Peyer's patch (tissue), 4 donors: ENCODE measurements around the gene COL28A1. TPM values are rescaled to one million over a fixed set of nuclear protein-coding genes. Genes with fewer than 3 reads are reported as not detected.

Experiments
- DNase-seq, 3 donors: peaks; one replicate each; pipeline ENCODE4 v3.0.0-alpha.2; 2017 to 2019
- H3K27ac ChIP-seq, 4 donors: fragments of 200-600 bp; sonication (generic); one replicate each; pipeline ENCODE4 v1.5.1; 2016 to 2019
- H3K27me3 ChIP-seq, 2 donors: fragments of 200-600 bp; sonication (generic); one replicate each; pipeline ENCODE4 v1.5.1; 2019
- H3K36me3 ChIP-seq, 3 donors: fragments of 200-600 bp; sonication (generic); one replicate each; pipeline ENCODE4 v1.5.1; 2016 to 2019
- H3K4me1 ChIP-seq, 4 donors: fragments of 200-600 bp; sonication (generic); one replicate each; pipeline ENCODE4 v1.5.1; 2016 to 2019
- H3K4me3 ChIP-seq, 4 donors: fragments of 200-600 bp; sonication (generic); 1 replicate in 3 of 4; 2 replicates in 1 of 4; pipeline ENCODE4 v1.5.1; 2016 to 2019; ENCODE audit warnings: mild to moderate bottlenecking in 1 of 4
- H3K9me3 ChIP-seq, 4 donors: fragments of 200-600 bp; sonication (generic); one replicate each; pipeline ENCODE4 v1.5.1; 2016 to 2019; ENCODE audit warnings: mild to moderate bottlenecking in 1 of 4
- POLR2A ChIP-seq, 2 donors: fragments of 450-650 bp; IDR thresholded peaks; one replicate each; pipeline ENCODE4 v1.5.1; 2017; ENCODE audit warnings: antibody characterized with exemption in 2 of 2, mild to moderate bottlenecking in 2 of 2, moderate library complexity in 2 of 2
- total RNA-seq, 4 donors: library from RNA; depleted of rRNA; stranded (reverse); fragments of >200 nt; gene quantifications; one replicate each; pipeline ENCODE4 v1.1.0, GENCODE V29; 2016
- TF ChIP-seq, protein P1 (sequence below), 6 experiments: fragments of 450-650 bp in 4 of 6; fragments of 200-600 bp in 2 of 6; sonication (generic) in 1 of 6; IDR thresholded peaks; one replicate each; pipeline ENCODE4 v1.5.1; 2017 to 2019; ENCODE audit warnings: antibody characterized with exemption in 6 of 6, mild to moderate bottlenecking in 3 of 6, moderate library complexity in 1 of 6

Gene COL28A1
- total RNA-seq, 4 donors from 2014 or later: 1.4 to 5.8 (median 1.9) TPM

DNA sequence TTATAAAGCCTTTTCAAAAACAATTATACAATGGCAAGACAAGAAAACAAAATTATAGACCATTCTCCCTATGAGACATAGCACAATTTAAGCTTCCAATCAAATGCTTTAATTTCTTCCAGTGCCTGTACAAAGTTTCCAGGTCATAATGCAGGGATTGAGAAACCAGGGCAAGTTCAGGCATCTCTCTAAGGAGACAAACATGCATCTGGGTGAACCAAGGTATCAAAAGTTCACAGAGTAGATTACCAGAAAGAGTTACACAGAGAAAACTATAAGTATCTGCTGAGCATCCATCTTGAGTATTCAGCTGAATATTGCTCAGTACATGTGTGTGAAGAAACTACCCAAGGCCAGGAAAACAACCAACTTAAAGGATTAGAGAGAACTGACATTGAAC is 89.1 kb downstream of the COL28A1 start:
- Histone ChIP-seq H3K27ac (no peak overlapping the region), H3K4me3 (no peak overlapping the region), H3K27me3 (no peaks in the 10 kb centered on the region), H3K4me1 (no peaks in the 10 kb centered on the region), H3K9me3 (peaks cover 0 to 7% (median 0%) of the 10 kb centered on the region in 4 donors), H3K36me3 (no peaks in the 10 kb centered on the region)
- TF ChIP-seq POLR2A (IDR thresholded peaks at IDR 0.05): no peak
- TF ChIP-seq, protein P1, sequence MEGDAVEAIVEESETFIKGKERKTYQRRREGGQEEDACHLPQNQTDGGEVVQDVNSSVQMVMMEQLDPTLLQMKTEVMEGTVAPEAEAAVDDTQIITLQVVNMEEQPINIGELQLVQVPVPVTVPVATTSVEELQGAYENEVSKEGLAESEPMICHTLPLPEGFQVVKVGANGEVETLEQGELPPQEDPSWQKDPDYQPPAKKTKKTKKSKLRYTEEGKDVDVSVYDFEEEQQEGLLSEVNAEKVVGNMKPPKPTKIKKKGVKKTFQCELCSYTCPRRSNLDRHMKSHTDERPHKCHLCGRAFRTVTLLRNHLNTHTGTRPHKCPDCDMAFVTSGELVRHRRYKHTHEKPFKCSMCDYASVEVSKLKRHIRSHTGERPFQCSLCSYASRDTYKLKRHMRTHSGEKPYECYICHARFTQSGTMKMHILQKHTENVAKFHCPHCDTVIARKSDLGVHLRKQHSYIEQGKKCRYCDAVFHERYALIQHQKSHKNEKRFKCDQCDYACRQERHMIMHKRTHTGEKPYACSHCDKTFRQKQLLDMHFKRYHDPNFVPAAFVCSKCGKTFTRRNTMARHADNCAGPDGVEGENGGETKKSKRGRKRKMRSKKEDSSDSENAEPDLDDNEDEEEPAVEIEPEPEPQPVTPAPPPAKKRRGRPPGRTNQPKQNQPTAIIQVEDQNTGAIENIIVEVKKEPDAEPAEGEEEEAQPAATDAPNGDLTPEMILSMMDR (IDR thresholded peaks at IDR 0.05): no peak
- no peak for DNase-seq

DNA sequence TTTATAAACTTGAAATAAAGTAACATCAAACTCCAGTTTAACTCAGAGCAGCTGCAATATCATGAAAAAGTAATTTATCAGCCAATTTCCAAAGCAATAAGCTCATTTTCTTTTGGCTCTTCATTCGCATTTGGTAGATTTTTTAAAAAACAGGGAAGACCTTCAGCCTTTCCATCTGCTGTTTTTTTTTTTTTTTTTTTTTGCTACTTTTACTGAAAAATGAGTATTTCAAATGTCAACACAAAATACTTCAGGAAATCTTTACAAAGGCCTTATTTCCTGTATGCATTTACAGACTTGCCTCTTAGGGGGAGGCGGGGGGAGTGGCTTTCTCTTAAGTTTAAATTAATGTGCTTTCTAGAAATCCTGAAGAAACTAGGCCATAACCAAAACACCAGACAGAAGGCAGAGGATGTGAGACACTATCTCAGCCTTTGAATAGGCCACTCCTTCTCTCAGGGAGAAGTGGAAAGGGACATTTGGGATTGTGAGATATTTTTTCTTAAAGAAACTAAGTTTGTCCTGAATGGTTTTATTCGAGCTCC is 91.8 kb downstream of the COL28A1 start:
- no peak for DNase-seq
- Histone ChIP-seq H3K4me1 (no peaks in the 10 kb centered on the region), H3K27me3 (no peaks in the 10 kb centered on the region), H3K36me3 (no peaks in the 10 kb centered on the region), H3K27ac (no peak overlapping the region), H3K9me3 (peaks cover 0 to 2% (median 0%) of the 10 kb centered on the region in 4 donors), H3K4me3 (no peak overlapping the region)
- no peak for TF ChIP-seq POLR2A (IDR thresholded peaks at IDR 0.05)
- TF ChIP-seq, protein P1 (IDR thresholded peaks at IDR 0.05): no peak

DNA sequence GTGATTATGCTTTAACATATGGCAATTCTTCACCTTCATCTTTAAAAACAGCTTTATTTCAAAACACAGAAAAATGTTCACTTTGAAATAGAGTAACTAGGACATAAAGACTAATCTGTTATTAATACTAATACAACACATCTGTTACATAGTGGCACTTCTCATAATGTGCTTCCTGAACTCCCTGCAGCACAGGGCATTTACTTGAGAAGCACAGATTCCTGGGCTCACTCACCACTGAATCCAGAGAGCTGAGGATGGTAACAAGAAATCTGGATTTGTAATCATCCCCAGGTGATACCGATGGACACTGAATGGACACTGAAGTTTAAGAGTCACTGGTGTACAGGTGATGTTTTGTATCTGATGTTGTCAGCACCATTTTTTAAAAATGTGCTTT is 96.1 kb downstream of the COL28A1 start:
- TF ChIP-seq, protein P1 (IDR thresholded peaks at IDR 0.05): no peak
- TF ChIP-seq POLR2A (IDR thresholded peaks at IDR 0.05): no peak
- Histone ChIP-seq H3K4me1 (no peaks in the 10 kb centered on the region), H3K36me3 (no peaks in the 10 kb centered on the region), H3K4me3 (no peak overlapping the region), H3K27ac (no peak overlapping the region), H3K9me3 (no peaks in the 10 kb centered on the region), H3K27me3 (no peaks in the 10 kb centered on the region)
- no peak for DNase-seq

DNA sequence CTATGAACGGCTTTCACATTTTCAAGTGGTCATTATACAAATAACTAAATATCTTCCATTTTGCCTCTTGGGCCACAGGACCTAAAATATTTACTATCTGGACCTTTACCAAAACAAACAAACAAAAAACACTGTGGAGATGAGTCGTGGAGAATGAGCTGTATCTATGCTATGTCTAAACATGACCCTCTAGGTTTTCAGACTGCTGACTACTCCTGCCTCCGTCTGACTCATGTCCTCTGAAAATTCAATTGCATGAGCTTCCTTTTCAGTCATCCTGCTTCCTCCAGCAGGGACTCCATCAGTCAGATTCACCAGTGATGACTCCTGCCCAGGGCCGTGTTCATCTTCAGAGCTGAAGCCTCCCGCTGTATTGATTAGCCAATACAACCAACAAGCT is 96.8 kb downstream of the COL28A1 start:
- Histone ChIP-seq H3K27ac (no peak overlapping the region), H3K4me3 (no peak overlapping the region), H3K36me3 (no peaks in the 10 kb centered on the region), H3K27me3 (no peaks in the 10 kb centered on the region), H3K9me3 (no peaks in the 10 kb centered on the region), H3K4me1 (no peaks in the 10 kb centered on the region)
- TF ChIP-seq POLR2A (IDR thresholded peaks at IDR 0.05): no peak
- TF ChIP-seq, protein P1 (IDR thresholded peaks at IDR 0.05): no peak
- no peak for DNase-seq

DNA sequence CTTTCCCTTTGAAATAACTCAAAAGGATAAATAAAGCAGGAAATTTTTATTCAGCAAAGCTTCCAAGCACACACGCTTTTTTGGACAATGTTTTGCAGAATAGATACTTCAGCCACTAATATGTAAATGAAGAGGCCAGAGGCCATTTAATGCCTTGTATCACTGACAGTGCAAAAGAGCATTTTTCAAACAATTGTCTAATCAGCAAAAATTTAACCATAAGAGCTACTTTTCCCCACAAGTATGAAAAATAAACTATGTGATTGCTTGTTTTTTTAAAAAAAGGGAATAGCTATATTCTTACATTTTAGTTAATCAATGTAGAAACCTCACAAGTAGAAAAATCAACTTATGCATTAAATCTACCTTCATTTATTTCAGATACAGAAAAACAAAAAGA is 99.7 kb downstream of the COL28A1 start:
- H3K27ac ChIP-seq: no peak overlapping the region
- H3K27me3 ChIP-seq: no peaks in the 10 kb centered on the region
- no peak for TF ChIP-seq POLR2A (IDR thresholded peaks at IDR 0.05)
- TF ChIP-seq, protein P1 (IDR thresholded peaks at IDR 0.05): no peak
- H3K4me3 ChIP-seq: no peak overlapping the region
- no peaks in the 10 kb centered on the region for H3K36me3 ChIP-seq
- DNase-seq: no peak
- H3K4me1 ChIP-seq: no peaks in the 10 kb centered on the region
- no peaks in the 10 kb centered on the region for H3K9me3 ChIP-seq

DNA sequence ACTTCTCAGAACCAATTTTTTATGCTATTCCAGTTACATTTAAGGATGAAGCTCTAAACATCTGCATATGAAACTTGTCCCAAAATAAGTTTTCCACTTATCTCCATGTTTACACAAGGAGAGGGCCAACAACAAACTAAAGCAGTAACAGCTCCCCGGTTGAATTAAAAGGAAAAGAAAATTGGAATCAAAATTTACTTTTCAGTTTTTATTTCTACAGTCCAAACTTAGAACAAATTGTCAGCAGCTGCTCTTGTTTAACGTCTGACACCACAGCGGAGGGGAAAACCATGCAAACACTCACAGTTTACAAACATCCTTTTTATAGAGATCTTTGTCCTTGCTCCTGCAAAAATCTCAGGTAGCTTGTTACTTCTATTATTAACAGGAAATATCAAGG is 101.3 kb downstream of the COL28A1 start:
- H3K36me3 ChIP-seq: no peaks in the 10 kb centered on the region
- H3K4me3 ChIP-seq: no peak overlapping the region
- H3K4me1 ChIP-seq: no peaks in the 10 kb centered on the region
- H3K9me3 ChIP-seq: no peaks in the 10 kb centered on the region
- no peak overlapping the region for H3K27ac ChIP-seq
- H3K27me3 ChIP-seq: no peaks in the 10 kb centered on the region
- TF ChIP-seq POLR2A (IDR thresholded peaks at IDR 0.05): no peak
- TF ChIP-seq, protein P1 (IDR thresholded peaks at IDR 0.05): no peak
- no peak for DNase-seq
